HG03045 (cell line): ENCODE results near the gene SPSB4.
"Not testable (repeated sequence)": the region's sequence is repeated elsewhere in the genome, so short reads cannot be mapped to it uniquely, and the experiment has no call there.

Source experiments
- ATAC-seq: cut with Tn5 transposase; IDR thresholded peaks from one replicate; pipeline ENCODE4 v1.9.1; 2021; ENCODE audit warnings: mild to moderate bottlenecking, moderate library complexity; ENCODE audit not compliant: unreplicated experiment

SPSB4 gene

DNA sequence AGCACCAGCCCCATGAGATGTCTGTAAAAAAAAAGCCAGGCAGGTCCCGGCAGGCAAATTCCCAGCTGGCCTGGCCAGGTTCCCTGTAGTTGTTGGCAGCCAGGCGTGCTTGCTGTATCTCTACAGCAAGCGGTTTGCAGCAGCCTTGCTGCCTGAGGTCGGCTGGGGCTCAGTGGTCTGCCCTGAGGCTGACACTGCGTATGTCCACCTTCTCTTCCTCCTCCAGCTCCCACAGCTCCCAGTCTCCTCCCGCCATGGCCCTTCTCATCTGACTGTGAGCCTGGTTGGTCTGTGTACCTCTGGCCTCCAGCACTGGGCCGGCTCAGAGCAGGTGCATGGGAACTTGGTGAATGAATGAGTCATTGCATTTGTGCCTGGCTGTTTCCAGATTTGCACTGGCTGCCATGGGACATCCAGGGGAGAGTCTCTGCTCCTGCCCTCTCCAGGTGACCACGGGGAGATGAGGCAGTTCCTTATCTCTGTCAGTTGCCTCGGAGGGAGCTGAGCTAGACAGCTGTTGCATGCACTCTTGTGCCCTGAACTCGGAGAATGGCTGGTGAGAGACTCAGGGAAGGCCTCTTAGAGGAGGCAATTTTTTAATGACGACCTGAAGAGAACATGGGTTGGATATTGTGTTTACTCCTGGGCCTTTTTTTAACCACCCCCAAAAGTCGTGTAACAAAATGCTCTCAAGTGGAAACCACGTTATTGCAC lies 43.0 kb downstream of the SPSB4 start:
- ATAC-seq: no peak

- no peak for ATAC-seq
Observed at GRCh38 chr3:141094790-141095545, 43.8 kb downstream of the SPSB4 start.

DNA sequence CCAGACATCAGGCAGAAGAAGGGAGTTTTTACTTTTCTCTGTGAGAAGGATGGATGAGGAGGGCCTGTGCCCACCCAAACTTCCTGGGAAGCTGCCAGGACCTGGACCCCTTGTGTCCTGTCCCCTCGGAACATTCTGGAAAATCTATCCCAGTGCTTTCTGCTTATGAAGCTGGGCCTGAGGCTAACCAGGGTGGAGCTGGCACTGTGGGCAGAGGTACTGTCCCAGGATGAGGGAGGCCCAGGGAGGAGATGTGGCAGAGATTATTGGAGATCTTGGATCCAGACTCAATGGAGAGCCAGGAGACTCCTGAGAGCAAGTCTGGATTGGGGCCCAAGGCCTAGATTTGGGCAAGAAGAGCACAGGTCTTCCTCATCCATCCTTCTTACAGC lies 44.4 kb downstream of the SPSB4 start:
- ATAC-seq: no peak

DNA sequence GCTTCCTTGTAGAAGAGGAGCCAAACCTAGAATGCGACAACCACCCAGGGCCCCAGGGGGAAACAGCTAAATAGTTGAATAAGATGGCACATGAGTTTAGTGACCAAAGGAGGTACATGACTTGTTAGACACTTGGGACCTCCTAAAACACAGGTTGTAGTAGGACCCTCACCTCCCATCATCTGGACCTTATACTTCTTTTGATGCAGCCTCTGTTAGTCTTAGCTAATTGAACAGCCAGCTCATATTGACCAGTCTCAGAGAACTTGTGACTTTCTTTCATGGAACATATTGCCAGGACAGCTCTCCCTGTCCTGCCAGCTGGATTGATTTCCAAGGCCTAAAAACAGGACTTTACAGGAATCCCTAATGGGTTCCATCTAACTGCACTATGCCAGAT lies 45.0 kb downstream of the SPSB4 start:
- no peak for ATAC-seq

GRCh38 chr3:141096981-141097380 lies 45.8 kb downstream of the SPSB4 start:
- no peak for ATAC-seq

- no peak for ATAC-seq
Observed at GRCh38 chr3:141100112-141100511, 49.0 kb downstream of the SPSB4 start.

DNA sequence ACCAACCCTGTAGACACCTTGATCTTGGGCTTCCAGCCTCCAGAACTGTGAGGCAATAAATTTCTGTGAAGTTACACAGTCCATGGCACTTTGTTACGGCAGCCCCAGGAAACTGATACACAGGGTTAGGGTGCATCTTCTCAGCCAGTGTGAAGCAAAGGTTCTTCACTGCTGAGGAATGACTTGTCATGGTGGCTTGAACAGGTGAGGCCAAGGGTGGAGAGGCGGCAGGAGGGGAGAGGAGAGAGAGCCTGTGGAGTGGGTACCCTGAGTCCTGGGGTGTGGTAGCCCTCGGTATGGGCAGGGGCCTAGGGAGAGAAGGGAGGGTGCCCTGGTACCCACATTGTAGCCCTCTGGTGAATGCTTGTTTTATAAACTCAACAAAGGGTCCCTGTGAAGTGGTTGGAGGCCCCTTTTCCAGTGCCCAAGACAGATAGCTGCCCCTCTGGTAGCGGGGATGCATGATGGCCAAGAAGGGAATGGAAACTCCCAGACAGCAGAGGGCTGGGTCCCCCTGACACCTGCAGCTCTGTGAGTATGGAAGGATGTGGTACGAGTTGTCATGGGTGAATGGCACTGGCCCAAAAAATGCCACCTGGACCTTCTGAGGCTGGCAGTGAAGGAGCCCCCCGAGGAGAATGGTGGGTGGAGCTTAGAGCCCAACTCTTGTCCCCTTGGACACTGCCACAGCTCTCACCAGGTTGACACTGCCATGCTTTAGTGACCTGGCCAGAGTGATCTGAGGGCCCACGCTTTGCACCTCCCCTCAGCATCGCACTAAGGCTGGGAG lies 49.6 kb downstream of the SPSB4 start:
- no peak for ATAC-seq

- no peak for ATAC-seq
Observed at GRCh38 chr3:141102372-141102771, 51.2 kb downstream of the SPSB4 start.

DNA sequence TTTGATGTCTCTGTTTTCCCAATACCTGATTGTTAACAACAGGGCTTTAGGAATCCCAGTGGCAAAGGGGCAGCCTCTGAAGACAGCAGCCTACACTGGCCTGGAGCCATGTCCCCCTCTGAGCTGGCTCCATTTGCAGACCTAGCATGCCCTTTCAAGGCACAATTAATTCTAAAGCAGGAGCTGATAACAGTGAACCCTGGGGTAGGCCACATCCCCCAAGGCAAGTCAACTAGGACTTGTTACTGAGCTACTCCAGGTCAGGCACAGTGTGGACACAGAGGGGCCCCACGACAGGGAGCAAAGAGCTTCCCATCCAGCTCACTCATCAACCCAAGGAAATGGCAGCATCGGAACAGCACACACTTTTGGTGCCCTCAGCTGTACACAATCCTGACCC lies 51.9 kb downstream of the SPSB4 start:
- ATAC-seq: no peak

DNA sequence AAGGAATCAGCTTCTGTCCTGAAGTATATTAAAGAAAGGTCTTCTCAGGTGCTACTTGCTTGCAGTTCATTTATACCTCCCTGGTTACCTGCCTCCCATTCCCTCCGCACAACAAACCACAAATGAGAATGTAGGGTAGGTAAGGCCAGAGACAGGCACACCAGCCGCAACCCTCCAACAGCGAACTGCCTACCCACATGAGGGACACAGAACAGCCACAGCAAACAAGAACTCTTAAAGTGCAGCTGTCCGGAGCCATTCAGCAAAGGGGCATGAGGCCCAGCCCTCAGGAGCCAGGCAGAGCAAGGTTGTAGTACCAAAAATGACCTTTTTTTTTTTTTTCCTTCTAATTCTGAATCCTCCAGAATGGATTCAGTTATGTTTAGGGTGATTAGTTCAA lies 52.4 kb downstream of the SPSB4 start:
- ATAC-seq: no peak

- no peak for ATAC-seq
Observed at GRCh38 chr3:141104151-141104821, 53.1 kb downstream of the SPSB4 start.

GRCh38 chr3:141105828-141106628 lies 54.9 kb downstream of the SPSB4 start:
- no peak for ATAC-seq

- ATAC-seq: no peak
Observed at GRCh38 chr3:141106842-141107241, 55.7 kb downstream of the SPSB4 start.

DNA sequence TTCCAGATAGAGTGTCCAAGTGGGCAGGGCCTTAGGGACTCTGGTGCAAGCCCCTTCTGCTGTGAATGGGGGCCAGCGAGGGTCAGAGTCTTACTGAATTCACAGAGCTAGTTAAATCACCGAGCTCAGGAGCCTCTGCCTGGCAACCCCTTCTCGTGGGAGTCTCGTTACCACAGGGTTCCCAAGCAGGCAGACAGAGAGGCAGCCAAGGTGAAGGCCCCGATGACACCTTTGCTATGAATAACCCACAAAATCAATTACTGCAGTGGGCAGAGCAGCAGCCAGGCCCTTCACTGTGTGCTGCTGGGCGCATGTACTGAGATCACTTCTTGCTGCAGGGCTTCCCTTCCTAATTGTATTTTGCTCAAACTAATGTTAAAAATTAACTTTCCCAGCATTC lies 56.9 kb downstream of the SPSB4 start:
- ATAC-seq: no peak

GRCh38 chr3:141109751-141110150 lies 58.6 kb downstream of the SPSB4 start:
- no peak for ATAC-seq

- ATAC-seq: no peak
Observed at GRCh38 chr3:141110322-141110721, 59.2 kb downstream of the SPSB4 start.

GRCh38 chr3:141111364-141112155 lies 60.4 kb downstream of the SPSB4 start:
- ATAC-seq: no peak

GRCh38 chr3:141112686-141113297 lies 61.6 kb downstream of the SPSB4 start:
- ATAC-seq: no peak

- ATAC-seq: not testable (repeated sequence)
Observed at GRCh38 chr3:141113680-141114079, 62.5 kb downstream of the SPSB4 start.
